Left ventricle myocardium superior (tissue), 1 donor: Measurements from ENCODE around the gene MED25. TPM values are rescaled to one million over a fixed set of nuclear protein-coding genes. Genes with fewer than 3 reads are reported as not detected.
"Not testable (repeated sequence)": the region's sequence is repeated elsewhere in the genome, so short reads cannot be mapped to it uniquely, and the experiment has no call there.

ENCODE experiments used
- ATAC-seq: fragments of 200-7000 bp; cut with Tn5 transposase; one replicate; pipeline ENCODE4 v1.9.1; 2020; ENCODE audit warnings: mild to moderate bottlenecking, moderate library complexity
- DNase-seq: peaks from one replicate; pipeline ENCODE4 v3.0.0-alpha.2; 2020
- intact Hi-C: fragments of 100-400 bp; cut with micrococcal nuclease; formaldehyde crosslinking; loops from one replicate; pipeline ENCODE4 v1.11.0; 2022
- total RNA-seq: library from RNA; stranded (reverse); fragmentation: NEBNext Ultra II Directional; extraction: Animal tissue kit (Norgen Biotek cat#: 25700); gene quantifications from one replicate; pipeline ENCODE4 v1.2.1, GENCODE V29; 2021
- donor health status: DM: no; HTN: yes; CAD: no; lungs with severe emphysema.

MED25 gene
- total RNA-seq, 1 donor from 2014 or later, result 68.5 TPM

- DNase-seq, result no peak
- no peak for ATAC-seq
Observed at GRCh38 chr19:49812452-49812996, 5.6 kb upstream of the MED25 start.

GRCh38 chr19:49812997-49813861 is 4.9 kb upstream of the MED25 start, which contains the start of gene FUZ:
TSS of gene FUZ (minus strand) at chr19:49813292. CDS start at chr19:49813106, 186 bp downstream.
- peak; percentile 97 for DNase-seq
- peak; percentile 68 for ATAC-seq
- intact Hi-C loops, result no loop called here

More at GRCh38 chr19:49812452-49812996, 5.6 kb upstream of the MED25 start:
- intact Hi-C loops, result no loop called here

- intact Hi-C loops, result no loop called here
- ATAC-seq, result no peak
- DNase-seq, result no peak
Observed at GRCh38 chr19:49814010-49814409, 4.1 kb upstream of the MED25 start.

- intact Hi-C loops, result no loop called here
- no peak for ATAC-seq
- DNase-seq, result no peak
Observed at GRCh38 chr19:49816590-49816989, 1.5 kb upstream of the MED25 start.

GRCh38 chr19:49818649-49819370 is 721 bp downstream of the MED25 start:
- ATAC-seq, result no peak
- intact Hi-C loops, result no loop called here
- no peak for DNase-seq

- DNase-seq, intact Hi-C loops, ATAC-seq: not testable (repeated sequence)
Observed at GRCh38 chr19:49819452-49820115, 1.5 kb downstream of the MED25 start.

- intact Hi-C loops, result no loop called here
- DNase-seq (no peak), ATAC-seq (peak; percentile 40)
Observed at GRCh38 chr19:49820125-49820524, 2.0 kb downstream of the MED25 start.

- no peak for DNase-seq
- ATAC-seq, result no peak
- intact Hi-C loops, result no loop called here
Observed at GRCh38 chr19:49823472-49823871, 5.4 kb downstream of the MED25 start.

GRCh38 chr19:49824662-49825061 is 6.6 kb downstream of the MED25 start:
- ATAC-seq, result no peak
- no peak for DNase-seq
- intact Hi-C loops, result no loop called here

GRCh38 chr19:49827034-49827433 is 8.9 kb downstream of the MED25 start:
- DNase-seq, result no peak
- ATAC-seq, result no peak

GRCh38 chr19:49829200-49829599 is 11.1 kb downstream of the MED25 start:
- intact Hi-C loops, result no loop called here
- no peak for ATAC-seq
- no peak for DNase-seq

More at GRCh38 chr19:49827034-49827433, 8.9 kb downstream of the MED25 start:
- intact Hi-C loops, result no loop called here

GRCh38 chr19:49829721-49830120 is 11.6 kb downstream of the MED25 start:
- ATAC-seq, result no peak
- intact Hi-C loops, result no loop called here
- DNase-seq, result no peak

- DNase-seq, result no peak
- ATAC-seq, result no peak
- intact Hi-C loops, result no loop called here
Observed at GRCh38 chr19:49830766-49831165, 12.7 kb downstream of the MED25 start.

GRCh38 chr19:49831592-49831991 is 13.5 kb downstream of the MED25 start:
- intact Hi-C loops, result no loop called here
- no peak for DNase-seq

GRCh38 chr19:49832556-49832955 is 14.5 kb downstream of the MED25 start:
- DNase-seq (no peak), ATAC-seq (no peak)
- intact Hi-C loops, result no loop called here

More at GRCh38 chr19:49831592-49831991, 13.5 kb downstream of the MED25 start:
- no peak for ATAC-seq

GRCh38 chr19:49833599-49833998 is 15.5 kb downstream of the MED25 start:
- ATAC-seq (no peak), DNase-seq (no peak)
- intact Hi-C loops, result no loop called here

GRCh38 chr19:49835562-49835961 is 17.5 kb downstream of the MED25 start:
- ATAC-seq (no peak), DNase-seq (no peak)
- intact Hi-C loops, result no loop called here

GRCh38 chr19:49836176-49837008 is 18.3 kb downstream of the MED25 start:
- DNase-seq, result no peak
- no peak for ATAC-seq
- intact Hi-C loops, result no loop called here

- intact Hi-C loops, result no loop called here
- DNase-seq (no peak), ATAC-seq (no peak)
Observed at GRCh38 chr19:49837009-49837310, 18.9 kb downstream of the MED25 start.
